DND-41 (cell line): ENCODE measurements around the gene NKTR.

ENCODE experiments used
- ATAC-seq: fragments of 200-7000 bp; cut with Tn5 transposase; 3 replicates; pipeline ENCODE4 v1.9.1; 2021; ENCODE audit warnings: low read depth; ENCODE audit not compliant: insufficient read depth
- DNase-seq: peaks from one replicate; pipeline ENCODE4 v3.0.0-alpha.2; 2020
- H2AFZ ChIP-seq: 2 replicates; pipeline ENCODE4 v1.6.0; 2012; ENCODE audit warnings: low read depth, low read length
- H3K27ac ChIP-seq: 2 replicates; pipeline ENCODE4 v1.5.1; 2012; ENCODE audit warnings: low read length, inconsistent platforms
- H3K27me3 ChIP-seq: fragments of 200-600 bp; sonication (generic); 2 replicates; pipeline ENCODE4 v1.6.0; 2012; ENCODE audit warnings: low read length, mild to moderate bottlenecking, inconsistent platforms; ENCODE audit not compliant: insufficient read depth, poor library complexity
- H3K36me3 ChIP-seq: 2 replicates; pipeline ENCODE4 v1.5.1; 2012; ENCODE audit warnings: low read length, inconsistent platforms; ENCODE audit not compliant: insufficient read depth
- H3K4me1 ChIP-seq: 2 replicates; pipeline ENCODE4 v1.5.1; 2012; ENCODE audit warnings: mild to moderate bottlenecking, low read length; ENCODE audit not compliant: insufficient read depth
- H3K4me2 ChIP-seq: 2 replicates; pipeline ENCODE4 v1.6.0; 2012; ENCODE audit warnings: mild to moderate bottlenecking, moderate library complexity, low read length, inconsistent platforms; ENCODE audit not compliant: insufficient read depth
- H3K4me3 ChIP-seq, 2 experiments: fragments of 200-600 bp in 1 of 2; shearing (Covaris generic) in 1 of 2; 2 replicates each; pipeline ENCODE4 v1.5.1; 2012 to 2016; ENCODE audit warnings: inconsistent platforms in 2 of 2, low read length in 2 of 2, mild to moderate bottlenecking in 2 of 2, low read depth in 1 of 2, moderate library complexity in 1 of 2
- H3K79me2 ChIP-seq: 2 replicates; pipeline ENCODE4 v1.6.0; 2012; ENCODE audit warnings: low read length, inconsistent platforms; ENCODE audit not compliant: insufficient read depth
- H3K9ac ChIP-seq: 2 replicates; pipeline ENCODE4 v1.6.0; 2012; ENCODE audit warnings: low read depth, mild to moderate bottlenecking, inconsistent platforms, low read length, moderate library complexity
- H3K9me3 ChIP-seq: 2 replicates; pipeline ENCODE4 v1.5.1; 2012; ENCODE audit warnings: low read length, moderate library complexity, mild to moderate bottlenecking, inconsistent platforms; ENCODE audit not compliant: insufficient read depth, severe bottlenecking
- H4K20me1 ChIP-seq: 2 replicates; pipeline ENCODE4 v1.6.0; 2012; ENCODE audit warnings: low read length; ENCODE audit not compliant: insufficient read depth
- EZH2 ChIP-seq: IDR thresholded peaks from 3 replicates; pipeline ENCODE4 v1.6.1; 2012; ENCODE audit warnings: borderline replicate concordance, low read depth, mild to moderate bottlenecking, moderate library complexity, low read length, inconsistent platforms; ENCODE audit not compliant: severe bottlenecking
- TF ChIP-seq, protein P1 (sequence below): IDR thresholded peaks from 2 replicates; pipeline ENCODE4 v1.5.1; 2012; ENCODE audit warnings: borderline replicate concordance, low read length, moderate library complexity, mild to moderate bottlenecking; ENCODE audit not compliant: poor library complexity, severe bottlenecking; ENCODE audit errors: extremely low read depth

The NKTR gene

DNA sequence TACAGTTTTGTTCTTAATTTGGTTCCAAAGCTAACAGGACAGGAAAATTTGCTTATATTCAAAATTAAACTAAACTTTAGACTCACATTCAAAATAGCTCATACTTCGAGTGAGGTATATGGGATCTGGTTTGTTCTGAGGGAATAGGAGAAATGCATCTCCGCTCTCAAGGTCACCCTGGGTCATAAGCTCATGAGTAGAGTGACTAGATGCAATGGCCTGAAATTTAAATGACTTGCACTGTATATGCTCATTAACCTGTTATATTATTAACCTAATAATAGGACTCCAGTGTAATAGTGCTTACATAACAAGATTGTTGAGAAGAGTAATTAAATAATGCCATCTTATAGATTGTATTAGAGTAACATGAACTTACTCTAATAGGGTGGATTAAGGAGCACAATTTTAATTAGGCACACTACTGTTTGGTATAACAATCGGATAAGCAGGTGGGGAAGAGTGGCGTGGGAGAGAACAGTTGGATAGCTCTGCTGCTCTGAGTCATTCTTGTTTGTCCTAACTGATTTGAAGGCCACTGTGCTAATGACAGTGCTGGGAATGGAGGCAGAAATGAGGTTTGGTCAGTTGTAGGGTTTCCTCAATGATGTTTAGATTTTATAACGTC, 5.2 kb downstream of the NKTR start:
- peaks cover 33% of the 10 kb centered on the region for H3K4me1 ChIP-seq
- peaks cover 9% of the 10 kb centered on the region for H3K9me3 ChIP-seq
- H2AFZ ChIP-seq: no peak overlapping the region
- H4K20me1 ChIP-seq: peaks cover 59% of the 10 kb centered on the region; the same call in 1 of the 2 replicates
- peaks cover 69% of the 10 kb centered on the region for H3K36me3 ChIP-seq
- ATAC-seq: no peak
- H3K9ac ChIP-seq: no peak overlapping the region
- TF ChIP-seq, protein P1, sequence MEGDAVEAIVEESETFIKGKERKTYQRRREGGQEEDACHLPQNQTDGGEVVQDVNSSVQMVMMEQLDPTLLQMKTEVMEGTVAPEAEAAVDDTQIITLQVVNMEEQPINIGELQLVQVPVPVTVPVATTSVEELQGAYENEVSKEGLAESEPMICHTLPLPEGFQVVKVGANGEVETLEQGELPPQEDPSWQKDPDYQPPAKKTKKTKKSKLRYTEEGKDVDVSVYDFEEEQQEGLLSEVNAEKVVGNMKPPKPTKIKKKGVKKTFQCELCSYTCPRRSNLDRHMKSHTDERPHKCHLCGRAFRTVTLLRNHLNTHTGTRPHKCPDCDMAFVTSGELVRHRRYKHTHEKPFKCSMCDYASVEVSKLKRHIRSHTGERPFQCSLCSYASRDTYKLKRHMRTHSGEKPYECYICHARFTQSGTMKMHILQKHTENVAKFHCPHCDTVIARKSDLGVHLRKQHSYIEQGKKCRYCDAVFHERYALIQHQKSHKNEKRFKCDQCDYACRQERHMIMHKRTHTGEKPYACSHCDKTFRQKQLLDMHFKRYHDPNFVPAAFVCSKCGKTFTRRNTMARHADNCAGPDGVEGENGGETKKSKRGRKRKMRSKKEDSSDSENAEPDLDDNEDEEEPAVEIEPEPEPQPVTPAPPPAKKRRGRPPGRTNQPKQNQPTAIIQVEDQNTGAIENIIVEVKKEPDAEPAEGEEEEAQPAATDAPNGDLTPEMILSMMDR: no peak
- TF ChIP-seq EZH2: no peak
- no peaks in the 10 kb centered on the region for H3K27me3 ChIP-seq
- no peak overlapping the region for H3K4me3 ChIP-seq
- H3K79me2 ChIP-seq: peaks cover 99% of the 10 kb centered on the region
- H3K27ac ChIP-seq: no peak overlapping the region
- DNase-seq: no peak
- peak overlapping the region; percentile 37; the same call in 1 of the 2 replicates for H3K4me2 ChIP-seq

DNA sequence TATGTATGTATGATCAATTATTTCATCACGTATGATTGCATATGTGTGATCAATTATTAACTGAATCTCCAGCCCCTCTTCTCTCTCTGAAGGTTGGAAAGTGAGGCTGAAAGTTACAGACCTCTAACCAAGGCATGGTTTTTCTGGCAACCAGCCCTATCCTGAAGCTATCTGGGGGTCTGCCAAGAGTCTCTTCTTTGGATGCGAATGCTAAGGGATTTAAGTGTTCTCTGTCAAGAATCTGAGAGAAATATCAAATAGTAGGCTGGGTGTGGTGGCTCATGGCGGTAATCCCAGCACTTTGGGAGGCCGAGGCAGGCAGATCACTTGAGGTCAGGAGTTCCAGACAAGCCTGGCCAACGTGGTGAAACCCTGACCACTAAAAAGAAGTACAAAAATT, 8.1 kb downstream of the NKTR start:
- Histone ChIP-seq H3K27ac (no peak overlapping the region), H3K4me3 (no peak overlapping the region), H3K79me2 (peaks cover 99% of the 10 kb centered on the region), H3K4me2 (no peak overlapping the region), H3K27me3 (no peaks in the 10 kb centered on the region), H3K4me1 (peaks cover 18% of the 10 kb centered on the region), H3K9ac (no peak overlapping the region), H4K20me1 (peaks cover 77% of the 10 kb centered on the region), H3K9me3 (no peaks in the 10 kb centered on the region), H2AFZ (no peak overlapping the region), H3K36me3 (peaks cover 70% of the 10 kb centered on the region)
- TF ChIP-seq, protein P1: no peak
- TF ChIP-seq EZH2: no peak
- DNase-seq (no peak), ATAC-seq (no peak)

DNA sequence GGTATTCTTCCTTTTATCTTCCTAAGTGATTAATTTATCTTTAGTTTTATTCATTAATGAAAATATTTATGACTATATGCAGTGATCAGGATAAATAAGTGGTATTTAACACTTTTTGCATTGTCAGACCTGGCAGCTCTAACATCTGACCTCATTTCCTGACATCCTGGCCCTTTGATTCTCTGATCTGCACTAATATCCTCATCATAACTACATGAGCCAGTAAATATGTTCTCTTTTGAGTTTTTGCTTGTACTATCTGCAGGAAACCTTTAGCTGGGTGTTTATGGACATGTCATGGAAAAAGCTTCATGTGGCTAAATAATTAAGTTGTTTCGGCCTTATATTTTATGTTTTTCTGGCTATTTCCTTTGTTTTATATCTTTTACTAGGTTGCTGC, 10.5 kb downstream of the NKTR start:
- H3K9me3 ChIP-seq: no peaks in the 10 kb centered on the region
- DNase-seq: no peak
- peaks cover 83% of the 10 kb centered on the region for H4K20me1 ChIP-seq
- H3K27me3 ChIP-seq: no peaks in the 10 kb centered on the region
- no peak overlapping the region for H3K27ac ChIP-seq
- TF ChIP-seq EZH2: no peak
- TF ChIP-seq, protein P1: no peak
- no peak overlapping the region for H3K4me3 ChIP-seq
- H3K4me1 ChIP-seq: peaks cover 15% of the 10 kb centered on the region
- 0 out of 3 replicates have a peak, but pooled peaks have one; percentile 44 for ATAC-seq
- H3K9ac ChIP-seq: no peak overlapping the region
- peaks cover 99% of the 10 kb centered on the region for H3K79me2 ChIP-seq
- no peak overlapping the region for H2AFZ ChIP-seq
- peaks cover 51% of the 10 kb centered on the region for H3K36me3 ChIP-seq
- H3K4me2 ChIP-seq: no peak overlapping the region
